SU-DHL-6 (cell line): ENCODE measurements around the gene ALKBH4.

Source experiments
- H2AFZ ChIP-seq: fragments of 200-600 bp; sonication (generic); 2 replicates; pipeline ENCODE4 v1.6.1; 2014; ENCODE audit warnings: low read depth, mild to moderate bottlenecking, moderate library complexity, mixed read lengths, antibody characterized with exemption, low read length; ENCODE audit not compliant: severe bottlenecking
- H3F3A ChIP-seq: fragments of 200-600 bp; shearing (Covaris generic); 2 replicates; pipeline ENCODE4 v1.6.0; 2016; ENCODE audit warnings: antibody characterized with exemption, mild to moderate bottlenecking; ENCODE audit not compliant: insufficient read depth
- H3K27ac ChIP-seq: fragments of 200-600 bp; sonication (generic); 2 replicates; pipeline ENCODE4 v1.5.1; 2016; ENCODE audit warnings: low read depth, mild to moderate bottlenecking, low read length, moderate library complexity, mixed read lengths
- H3K27me3 ChIP-seq: fragments of 200-600 bp; sonication (generic), shearing (Covaris generic); 2 replicates; pipeline ENCODE4 v1.6.0; 2014; ENCODE audit warnings: mild to moderate bottlenecking, low read length
- H3K36me3 ChIP-seq: fragments of 200-600 bp; sonication (generic); 2 replicates; pipeline ENCODE4 v1.6.1; 2014; ENCODE audit warnings: mild to moderate bottlenecking, low read length, mixed read lengths
- H3K4me2 ChIP-seq: fragments of 300-600, 200-600 bp; shearing (Covaris generic), sonication (generic); 2 replicates; pipeline ENCODE4 v1.6.0; 2014; ENCODE audit warnings: low read length, low read depth, mild to moderate bottlenecking; ENCODE audit not compliant: poor library complexity, severe bottlenecking
- H3K4me3 ChIP-seq: fragments of 200-600 bp; sonication (generic); 2 replicates; pipeline ENCODE4 v1.5.1; 2014; ENCODE audit warnings: antibody characterized with exemption, low read length, mild to moderate bottlenecking, mixed read lengths; ENCODE audit not compliant: insufficient read depth, poor library complexity, severe bottlenecking
- H3K79me2 ChIP-seq: fragments of 200-600 bp; sonication (generic); 2 replicates; pipeline ENCODE4 v1.6.1; 2014; ENCODE audit warnings: mild to moderate bottlenecking, low read length, moderate library complexity; ENCODE audit not compliant: insufficient read depth
- H3K9ac ChIP-seq: fragments of 200-600 bp; sonication (generic); 2 replicates; pipeline ENCODE4 v1.7.0; 2014; ENCODE audit warnings: mild to moderate bottlenecking, low read length
- H3K9me2 ChIP-seq: fragments of 200-600 bp; sonication (generic); replicated peaks from 2 replicates; pipeline ENCODE4 v1.6.1; 2014; ENCODE audit warnings: low read length; ENCODE audit not compliant: insufficient read depth
- H3K9me3 ChIP-seq: fragments of 200-600 bp; sonication (generic); 2 replicates; pipeline ENCODE4 v1.6.1; 2014; ENCODE audit warnings: low read length, mixed read lengths; ENCODE audit not compliant: insufficient read depth
- H4K20me1 ChIP-seq: fragments of 200-600 bp; sonication (generic); 2 replicates; pipeline ENCODE4 v1.6.1; 2014; ENCODE audit warnings: low read depth, mild to moderate bottlenecking, antibody characterized with exemption, low read length, moderate library complexity, mixed read lengths
- CTCF ChIP-seq: fragments of 200-600 bp; sonication (generic); IDR thresholded peaks from one replicate; pipeline ENCODE4 v1.5.1; 2017; ENCODE audit warnings: antibody characterized with exemption, mild to moderate bottlenecking, low read length, moderate library complexity; ENCODE audit not compliant: insufficient read depth, poor library complexity, severe bottlenecking
- EZH2phosphoT487 ChIP-seq: fragments of 200-600 bp; sonication (generic), shearing (Covaris generic); conservative IDR thresholded peaks from 2 replicates; pipeline ENCODE4 v1.6.1; 2018; ENCODE audit warnings: mild to moderate bottlenecking, antibody characterized with exemption, low read length, moderate library complexity, mixed read lengths

ALKBH4 gene

GRCh38 chr7:102425639-102426267, 38.9 kb downstream of the ALKBH4 start:
- H3K4me2 ChIP-seq: peak overlapping the region; percentile 70
- no peak overlapping the region for H2AFZ ChIP-seq
- no peaks in the 10 kb centered on the region for H4K20me1 ChIP-seq
- H3K27me3 ChIP-seq: no peaks in the 10 kb centered on the region
- H3K9me2 ChIP-seq: no peaks in the 10 kb centered on the region
- H3K27ac ChIP-seq: peak overlapping the region; percentile 97
- peak overlapping the region; percentile 64 for H3K9ac ChIP-seq
- H3K4me3 ChIP-seq: peak overlapping the region; percentile 30
- H3K79me2 ChIP-seq: no peaks in the 10 kb centered on the region
- 0 out of 2 replicates have a peak, but pooled peaks cover 1% of the 10 kb centered on the region for H3K36me3 ChIP-seq
- TF ChIP-seq EZH2phosphoT487: no peak
- H3F3A ChIP-seq: peaks cover 66% of the 10 kb centered on the region
- no peaks in the 10 kb centered on the region for H3K9me3 ChIP-seq

- Histone ChIP-seq H3K9ac (peak overlapping the region; percentile 64), H3K27ac (peak overlapping the region; percentile 97), H3K9me3 (no peaks in the 10 kb centered on the region), H3F3A (peaks cover 70% of the 10 kb centered on the region), H3K4me2 (peak overlapping the region; percentile 70), H3K9me2 (no peaks in the 10 kb centered on the region), H3K4me3 (peak overlapping the region; percentile 27), H3K36me3 (peaks cover 4% of the 10 kb centered on the region; the same call in 1 of the 2 replicates), H3K27me3 (no peaks in the 10 kb centered on the region), H2AFZ (no peak overlapping the region), H3K79me2 (no peaks in the 10 kb centered on the region), H4K20me1 (no peaks in the 10 kb centered on the region)
- TF ChIP-seq EZH2phosphoT487 (no peak), CTCF (no peak)
Measured at GRCh38 chr7:102424787-102425218, 39.9 kb downstream of the ALKBH4 start.

GRCh38 chr7:102424129-102424551, 40.5 kb downstream of the ALKBH4 start:
- H3K9me2 ChIP-seq: no peaks in the 10 kb centered on the region
- peak overlapping the region; percentile 70 for H3K4me2 ChIP-seq
- no peaks in the 10 kb centered on the region for H4K20me1 ChIP-seq
- peak overlapping the region; percentile 97 for H3K27ac ChIP-seq
- H3K4me3 ChIP-seq: no peak overlapping the region
- H3K9ac ChIP-seq: peak overlapping the region; percentile 64
- H2AFZ ChIP-seq: no peak overlapping the region
- peaks cover 4% of the 10 kb centered on the region; the same call in 1 of the 2 replicates for H3K36me3 ChIP-seq
- peaks cover 74% of the 10 kb centered on the region for H3F3A ChIP-seq
- no peaks in the 10 kb centered on the region for H3K27me3 ChIP-seq
- no peaks in the 10 kb centered on the region for H3K9me3 ChIP-seq
- no peak for TF ChIP-seq CTCF
- no peak for TF ChIP-seq EZH2phosphoT487
- H3K79me2 ChIP-seq: no peaks in the 10 kb centered on the region

GRCh38 chr7:102421706-102422240, 42.9 kb downstream of the ALKBH4 start:
- H2AFZ ChIP-seq: no peak overlapping the region
- peaks cover 59% of the 10 kb centered on the region for H3F3A ChIP-seq
- no peaks in the 10 kb centered on the region for H3K27me3 ChIP-seq
- H3K36me3 ChIP-seq: peaks cover 4% of the 10 kb centered on the region; the same call in 1 of the 2 replicates
- H3K9me3 ChIP-seq: no peaks in the 10 kb centered on the region
- peak overlapping the region; percentile 78 for H3K27ac ChIP-seq
- no peaks in the 10 kb centered on the region for H4K20me1 ChIP-seq
- peaks cover 5% of the 10 kb centered on the region; the same call in 1 of the 2 replicates for H3K79me2 ChIP-seq
- no peak overlapping the region for H3K4me3 ChIP-seq
- no peak overlapping the region for H3K9ac ChIP-seq
- no peak for TF ChIP-seq EZH2phosphoT487
- no peak for TF ChIP-seq CTCF
- no peaks in the 10 kb centered on the region for H3K9me2 ChIP-seq
- no peak overlapping the region for H3K4me2 ChIP-seq
